Natural killer cell (primary cell): ENCODE data around the gene LAP3. TPM values are rescaled to one million over a fixed set of nuclear protein-coding genes. Genes with fewer than 3 reads are reported as not detected.
A peak's percentile ranks its signal among the peaks of the same experiment; 100 is the strongest.

Experiments used
- ATAC-seq, 3 donors: fragments of 150-1000 bp in 2 of 3; fragments of 200-7000 bp in 1 of 3; cut with Tn5 transposase; 1 replicate in 1 of 3; 2 replicates in 2 of 3; pipeline ENCODE4 v1.10.0; 2021; ENCODE audit warnings: mild to moderate bottlenecking in 2 of 3, moderate library complexity in 2 of 3
- DNase-seq, 2 donors: peaks; one replicate each; pipeline versions ENCODE4 v3.0.0 to v3.0.0-alpha.2; 2013 to 2021; ENCODE audit warnings: mixed read lengths in 1 of 2
- H3K27ac ChIP-seq: one replicate; pipeline ENCODE4 v1.5.1; 2013; ENCODE audit warnings: mild to moderate bottlenecking, low read length
- H3K27me3 ChIP-seq: one replicate; pipeline ENCODE4 v1.6.1; 2013; ENCODE audit warnings: low read length; ENCODE audit not compliant: control insufficient read depth, insufficient read depth
- H3K36me3 ChIP-seq: one replicate; pipeline ENCODE4 v1.6.1; 2013; ENCODE audit warnings: low read length; ENCODE audit not compliant: control insufficient read depth, insufficient read depth
- H3K4me1 ChIP-seq: one replicate; pipeline ENCODE4 v1.6.1; 2013; ENCODE audit warnings: low read length; ENCODE audit not compliant: control insufficient read depth, insufficient read depth
- H3K4me3 ChIP-seq: one replicate; pipeline ENCODE4 v1.5.1; 2013; ENCODE audit warnings: low read length
- H3K9me3 ChIP-seq: one replicate; pipeline ENCODE4 v1.6.1; 2013; ENCODE audit warnings: low read length; ENCODE audit not compliant: control insufficient read depth, insufficient read depth
- H3K27ac Mint-ChIP-seq, 2 donors: one replicate each; pipeline ENCODE4 v1.8.0; 2022; ENCODE audit warnings: mild to moderate bottlenecking in 2 of 2, mixed read lengths in 2 of 2, moderate library complexity in 1 of 2
- H3K27me3 Mint-ChIP-seq, 2 donors: one replicate each; pipeline ENCODE4 v1.8.0; 2022; ENCODE audit warnings: low read depth in 2 of 2, mixed read lengths in 2 of 2
- H3K36me3 Mint-ChIP-seq: one replicate; pipeline ENCODE4 v1.8.0; 2022; ENCODE audit warnings: mixed read lengths
- H3K4me1 Mint-ChIP-seq, 2 donors: one replicate each; pipeline ENCODE4 v1.8.0; 2022; ENCODE audit warnings: mixed read lengths in 2 of 2
- H3K4me3 Mint-ChIP-seq: one replicate; pipeline ENCODE4 v1.8.0; 2022; ENCODE audit warnings: mild to moderate bottlenecking, moderate library complexity, mixed read lengths
- H3K9me3 Mint-ChIP-seq, 2 donors: one replicate each; pipeline ENCODE4 v1.8.0; 2022; ENCODE audit warnings: mixed read lengths in 2 of 2
- WGBS: methylation state at CpG from one replicate; pipeline ENCODE4 v1.1.7; 2013; ENCODE audit warnings: missing lambda C conversion rate; ENCODE audit not compliant: insufficient coverage; 5-methylcytosine and 5-hydroxymethylcytosine counted together
- intact Hi-C: fragments of 100-400 bp; cut with micrococcal nuclease; formaldehyde crosslinking; loops from one replicate; pipeline ENCODE4 v1.14.2; 2022
- total RNA-seq, 4 donors: library from RNA; stranded (reverse); fragments of 120-200 nt in 1 of 4; gene quantifications; one replicate each; pipeline versions ENCODE4 v1.2.3 to v1.2.4, GENCODE V29; 2013 to 2022
- TF ChIP-seq, protein P1 (sequence below): fragments of 200-600 bp; IDR thresholded peaks from one replicate; pipeline ENCODE4 v1.8.0; 2022; ENCODE audit warnings: antibody characterized with exemption

LAP3 gene
- total RNA-seq, 3 donors from 2014 or later (not counting 1 experiment from before 2014, with no cell fraction given) = 68.2 to 76.1 (median 71.6) TPM

DNA sequence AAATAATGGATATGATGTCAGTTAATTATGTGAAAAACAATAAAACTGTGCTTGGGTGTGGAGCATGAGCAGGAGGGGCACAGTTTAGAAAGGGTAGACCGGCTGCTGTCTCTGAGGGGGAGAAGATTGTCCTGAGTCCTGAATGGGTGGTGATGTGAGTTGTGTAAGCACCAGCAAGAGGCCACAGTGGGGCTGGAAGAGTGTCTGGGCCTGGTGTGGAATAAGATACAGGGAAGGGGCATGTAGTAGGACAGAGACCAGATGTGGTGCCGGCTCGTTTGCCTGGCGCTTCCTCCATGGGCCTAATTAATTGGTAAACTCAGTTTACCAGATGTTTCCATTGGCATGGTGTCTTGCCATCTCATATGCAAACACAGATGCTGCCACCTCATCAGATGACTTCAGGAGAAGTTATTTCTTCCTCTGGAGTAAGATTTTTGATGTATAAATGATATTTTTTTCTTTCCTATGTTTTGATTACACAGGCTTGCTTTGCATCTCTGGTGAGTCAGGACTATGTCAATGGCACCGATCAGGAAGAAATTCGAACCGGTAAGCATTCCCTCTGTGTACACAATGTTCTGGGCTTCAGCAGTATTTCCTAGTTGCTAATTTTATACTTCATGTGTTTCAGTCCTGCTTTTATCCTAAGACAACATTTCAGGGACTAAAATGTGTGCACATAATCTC is 42.6 kb downstream of the LAP3 start:
- Mint-ChIP-seq H3K36me3 (peaks cover 21% of the 10 kb centered on the region), H3K4me1 (peaks cover 35 to 46% of the 10 kb centered on the region in 2 donors), H3K27me3 (no peaks in the 10 kb centered on the region), H3K4me3 (no peak overlapping the region), H3K9me3 (no peaks in the 10 kb centered on the region), H3K27ac (peak overlapping the region; percentile 3 to 7)
- DNase-seq = no peak
- TF ChIP-seq, protein P1, sequence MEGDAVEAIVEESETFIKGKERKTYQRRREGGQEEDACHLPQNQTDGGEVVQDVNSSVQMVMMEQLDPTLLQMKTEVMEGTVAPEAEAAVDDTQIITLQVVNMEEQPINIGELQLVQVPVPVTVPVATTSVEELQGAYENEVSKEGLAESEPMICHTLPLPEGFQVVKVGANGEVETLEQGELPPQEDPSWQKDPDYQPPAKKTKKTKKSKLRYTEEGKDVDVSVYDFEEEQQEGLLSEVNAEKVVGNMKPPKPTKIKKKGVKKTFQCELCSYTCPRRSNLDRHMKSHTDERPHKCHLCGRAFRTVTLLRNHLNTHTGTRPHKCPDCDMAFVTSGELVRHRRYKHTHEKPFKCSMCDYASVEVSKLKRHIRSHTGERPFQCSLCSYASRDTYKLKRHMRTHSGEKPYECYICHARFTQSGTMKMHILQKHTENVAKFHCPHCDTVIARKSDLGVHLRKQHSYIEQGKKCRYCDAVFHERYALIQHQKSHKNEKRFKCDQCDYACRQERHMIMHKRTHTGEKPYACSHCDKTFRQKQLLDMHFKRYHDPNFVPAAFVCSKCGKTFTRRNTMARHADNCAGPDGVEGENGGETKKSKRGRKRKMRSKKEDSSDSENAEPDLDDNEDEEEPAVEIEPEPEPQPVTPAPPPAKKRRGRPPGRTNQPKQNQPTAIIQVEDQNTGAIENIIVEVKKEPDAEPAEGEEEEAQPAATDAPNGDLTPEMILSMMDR = no peak
- no peak overlapping the region for H3K4me3 ChIP-seq
- H3K4me1 ChIP-seq = peaks cover 27% of the 10 kb centered on the region
- 80% methylated on average over 7 of the region's 7 CpGs for WGBS
- no peaks in the 10 kb centered on the region for H3K9me3 ChIP-seq
- intact Hi-C loops = no loop called here
- no peak overlapping the region for H3K27ac ChIP-seq
- H3K36me3 ChIP-seq = peaks cover 51% of the 10 kb centered on the region
- no peaks in the 10 kb centered on the region for H3K27me3 ChIP-seq
- ATAC-seq = no peak

DNA sequence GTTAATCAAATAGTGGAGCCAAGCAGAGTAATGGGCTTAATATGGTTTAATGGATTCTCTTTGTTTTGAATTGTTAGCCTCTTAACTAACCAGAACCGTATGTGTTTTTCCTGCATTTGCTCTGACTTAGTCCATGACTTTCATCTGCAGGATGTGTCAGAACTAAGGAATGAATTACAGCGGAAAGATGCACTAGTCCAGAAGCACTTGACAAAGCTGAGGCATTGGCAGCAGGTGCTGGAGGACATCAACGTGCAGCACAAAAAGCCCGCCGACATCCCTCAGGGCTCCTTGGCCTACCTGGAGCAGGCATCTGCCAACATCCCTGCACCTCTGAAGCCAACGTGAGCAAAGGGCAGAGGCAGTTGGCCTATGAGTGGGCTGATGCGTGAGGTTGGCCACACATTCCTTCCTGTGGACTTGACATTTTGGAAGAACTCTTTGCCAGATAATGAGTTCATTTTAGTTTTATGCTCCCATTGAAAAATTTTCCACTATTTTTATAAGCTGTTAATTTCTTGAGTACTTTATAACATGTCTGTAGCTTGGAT is 46.5 kb downstream of the LAP3 start:
- Histone ChIP-seq H3K27ac (no peak overlapping the region), H3K4me1 (peaks cover 9% of the 10 kb centered on the region), H3K9me3 (no peaks in the 10 kb centered on the region), H3K27me3 (no peaks in the 10 kb centered on the region), H3K4me3 (no peak overlapping the region), H3K36me3 (peaks cover 83% of the 10 kb centered on the region)
- DNase-seq (no peak), ATAC-seq (no peak)
- H3K4me1 Mint-ChIP-seq = peaks cover 31 to 45% of the 10 kb centered on the region in 2 donors
- 97% methylated on average over 7 of the region's 7 CpGs for WGBS
- intact Hi-C loops = no loop called here
- no peaks in the 10 kb centered on the region for H3K9me3 Mint-ChIP-seq
- H3K27me3 Mint-ChIP-seq = no peaks in the 10 kb centered on the region
- TF ChIP-seq, protein P1 = no peak
- no peak overlapping the region for H3K27ac Mint-ChIP-seq
- H3K4me3 Mint-ChIP-seq = no peak overlapping the region
- H3K36me3 Mint-ChIP-seq = peaks cover 26% of the 10 kb centered on the region

DNA sequence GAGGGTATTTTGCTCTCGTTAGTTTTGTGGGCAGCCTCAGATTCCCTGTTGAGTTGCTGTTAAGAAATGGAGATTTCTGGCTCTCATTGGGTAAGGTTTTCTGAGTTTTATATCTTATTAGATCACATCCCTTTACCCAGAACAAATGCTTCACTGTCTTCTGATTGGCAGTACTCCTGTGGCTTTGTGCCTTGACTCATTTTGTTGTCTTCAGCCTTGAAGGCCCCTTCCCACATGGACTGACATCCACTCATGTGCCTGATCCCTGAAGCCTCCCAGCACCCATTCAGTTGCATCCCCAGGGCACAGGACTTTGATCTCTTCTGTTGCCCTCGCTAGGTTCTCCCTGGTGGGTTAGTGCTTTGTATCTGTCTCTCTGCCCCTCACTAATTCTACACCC is 47.8 kb downstream of the LAP3 start:
- TF ChIP-seq, protein P1 = no peak
- H3K4me3 Mint-ChIP-seq = no peak overlapping the region
- H3K36me3 Mint-ChIP-seq = peaks cover 26% of the 10 kb centered on the region
- H3K9me3 Mint-ChIP-seq = no peaks in the 10 kb centered on the region
- no peak for DNase-seq
- H3K27me3 ChIP-seq = no peaks in the 10 kb centered on the region
- no peaks in the 10 kb centered on the region for H3K9me3 ChIP-seq
- H3K27ac ChIP-seq = no peak overlapping the region
- no peak overlapping the region for H3K4me3 ChIP-seq
- no peaks in the 10 kb centered on the region for H3K27me3 Mint-ChIP-seq
- H3K4me1 Mint-ChIP-seq = peaks cover 33 to 34% of the 10 kb centered on the region in 2 donors
- 73% methylated on average over 2 of the region's 2 CpGs for WGBS
- intact Hi-C loops = no loop called here
- ATAC-seq = no peak
- H3K4me1 ChIP-seq = no peaks in the 10 kb centered on the region
- H3K27ac Mint-ChIP-seq = peak overlapping the region; percentile 17 to 19
- peaks cover 83% of the 10 kb centered on the region for H3K36me3 ChIP-seq
